GM13977 (cell line): ENCODE results near the gene WDFY4.

Experiments used
- DNase-seq: peaks from one replicate; pipeline ENCODE4 v3.0.0; 2012; ENCODE audit warnings: low spot score
- in situ Hi-C: fragments of 300-500 bp; cut with MboI; formaldehyde crosslinking; loops from one replicate; pipeline ENCODE4 v1.12.0; 2022; ENCODE audit warnings: low sequenced_read_pairs, low pct_unique_long_range_greater_than_20kb, mixed read lengths, inconsistent platforms; ENCODE audit not compliant: unreplicated experiment
- TF ChIP-seq, protein P1 (sequence below): IDR thresholded peaks from 2 replicates; pipeline ENCODE4 v1.5.1; 2012; ENCODE audit warnings: mild to moderate bottlenecking, control low read depth; ENCODE audit not compliant: insufficient read depth; ENCODE audit errors: extremely low read depth, missing control alignments

The WDFY4 gene

DNA sequence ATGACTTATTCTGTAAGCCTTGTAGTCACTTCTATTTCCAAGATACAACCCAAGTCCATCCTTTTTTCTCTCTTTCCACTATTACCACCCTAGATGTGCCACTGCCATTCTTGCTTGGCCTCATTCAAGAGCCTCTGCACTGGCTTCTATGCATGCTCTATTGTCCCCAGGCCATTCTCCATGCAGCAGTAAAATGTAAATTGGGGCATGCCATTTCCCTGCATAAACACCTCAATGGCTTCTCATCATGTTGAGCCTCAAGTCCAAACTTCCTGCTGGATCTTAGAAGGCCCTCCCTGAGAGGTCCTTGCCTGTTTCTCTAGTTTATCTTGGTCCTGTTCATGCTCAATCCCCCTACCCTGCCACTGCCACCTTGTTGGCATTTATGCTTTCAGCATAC, 23.2 kb upstream of the WDFY4 start:
- DNase-seq, result no peak
- TF ChIP-seq, protein P1, sequence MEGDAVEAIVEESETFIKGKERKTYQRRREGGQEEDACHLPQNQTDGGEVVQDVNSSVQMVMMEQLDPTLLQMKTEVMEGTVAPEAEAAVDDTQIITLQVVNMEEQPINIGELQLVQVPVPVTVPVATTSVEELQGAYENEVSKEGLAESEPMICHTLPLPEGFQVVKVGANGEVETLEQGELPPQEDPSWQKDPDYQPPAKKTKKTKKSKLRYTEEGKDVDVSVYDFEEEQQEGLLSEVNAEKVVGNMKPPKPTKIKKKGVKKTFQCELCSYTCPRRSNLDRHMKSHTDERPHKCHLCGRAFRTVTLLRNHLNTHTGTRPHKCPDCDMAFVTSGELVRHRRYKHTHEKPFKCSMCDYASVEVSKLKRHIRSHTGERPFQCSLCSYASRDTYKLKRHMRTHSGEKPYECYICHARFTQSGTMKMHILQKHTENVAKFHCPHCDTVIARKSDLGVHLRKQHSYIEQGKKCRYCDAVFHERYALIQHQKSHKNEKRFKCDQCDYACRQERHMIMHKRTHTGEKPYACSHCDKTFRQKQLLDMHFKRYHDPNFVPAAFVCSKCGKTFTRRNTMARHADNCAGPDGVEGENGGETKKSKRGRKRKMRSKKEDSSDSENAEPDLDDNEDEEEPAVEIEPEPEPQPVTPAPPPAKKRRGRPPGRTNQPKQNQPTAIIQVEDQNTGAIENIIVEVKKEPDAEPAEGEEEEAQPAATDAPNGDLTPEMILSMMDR, result no peak
- in situ Hi-C loops, result loop anchor here (25.0 kb wide), 1 partner anchor 526 kb away; the partner anchor contains the start of gene TMEM273

DNA sequence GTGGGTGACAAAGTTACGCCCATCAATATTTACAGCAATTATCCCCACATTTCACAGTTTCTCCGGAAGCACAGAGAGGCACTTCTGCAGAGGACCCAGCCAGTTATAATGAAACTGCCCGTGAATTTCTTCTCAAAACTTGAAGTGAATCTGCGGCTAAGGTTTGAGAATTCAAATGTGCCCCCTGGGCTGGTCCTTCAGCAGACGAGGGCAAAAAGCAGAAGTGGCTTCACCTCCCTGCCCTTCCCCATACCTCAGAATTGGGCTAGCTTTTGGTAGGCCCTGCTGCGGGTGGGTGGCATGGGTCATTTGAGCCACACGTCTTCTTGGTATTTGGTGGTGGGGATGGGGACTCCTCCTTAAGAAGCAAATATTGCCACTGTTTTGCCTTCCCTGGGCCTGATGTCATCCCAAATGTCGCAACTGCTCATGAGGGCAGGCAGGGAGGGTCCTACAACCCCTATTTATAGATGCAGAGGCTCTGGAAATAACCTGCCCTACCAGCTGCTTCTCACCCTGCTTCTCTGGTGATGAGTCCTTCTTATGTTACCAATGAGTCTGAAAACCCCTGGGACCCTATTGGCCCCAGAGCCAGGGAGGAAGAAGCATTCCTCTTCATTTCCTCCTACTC, 16.6 kb upstream of the WDFY4 start:
- TF ChIP-seq, protein P1, result no peak
- in situ Hi-C loops, result loop anchor here (25.0 kb wide), 1 partner anchor 519 kb away; the partner anchor contains the start of gene TMEM273
- DNase-seq, result peak; percentile 48

DNA sequence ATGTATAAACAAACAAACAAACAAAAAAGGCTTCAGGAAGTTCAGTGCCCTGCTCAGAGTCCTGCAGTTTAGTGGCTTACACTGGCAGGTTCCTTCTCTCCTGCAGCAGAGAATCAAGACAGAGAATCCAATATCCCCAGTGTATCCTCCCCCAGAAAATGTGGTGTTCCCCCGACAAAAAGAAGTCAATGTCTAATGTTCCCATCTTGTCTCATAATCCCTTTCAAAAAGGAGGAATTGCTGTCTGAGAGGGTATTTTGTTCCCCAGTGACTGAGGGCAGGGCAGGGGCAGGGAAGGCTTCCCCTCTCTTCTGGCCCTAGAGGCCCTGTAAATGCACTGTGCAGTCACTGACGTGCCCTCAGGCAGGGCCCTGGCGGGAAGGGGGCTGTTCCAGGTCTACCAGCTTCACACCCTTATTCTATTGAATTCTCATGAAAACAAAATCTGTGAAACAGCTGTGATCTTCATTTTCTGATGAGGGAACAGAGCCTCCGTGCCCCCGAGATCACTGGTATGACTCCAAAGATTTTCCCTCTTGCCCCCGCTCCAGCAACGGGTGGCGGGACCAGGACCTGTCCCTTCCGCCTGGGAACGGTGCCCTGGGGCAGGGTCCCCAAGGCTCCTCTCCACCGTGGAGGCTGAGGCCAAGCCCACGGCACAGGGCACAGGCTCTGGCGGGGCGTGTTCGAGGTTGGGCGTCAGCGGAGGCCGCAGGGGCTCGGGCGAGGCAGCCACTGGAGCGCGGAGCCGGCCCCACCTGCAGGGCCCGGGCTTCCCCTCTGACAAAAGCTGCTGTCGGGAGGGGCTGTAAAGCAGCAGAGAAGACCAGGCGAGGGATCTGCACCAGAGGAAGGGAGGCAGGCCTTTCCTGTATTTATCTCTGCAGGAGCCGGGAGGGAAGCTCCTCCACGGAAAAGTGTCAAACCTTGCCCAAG, 13.4 kb upstream of the WDFY4 start:
- in situ Hi-C loops, result loop anchor here (25.0 kb wide), 1 partner anchor 516 kb away; the partner anchor contains the start of gene TMEM273
- peak; percentile 80 for DNase-seq
- TF ChIP-seq, protein P1, result no peak

DNA sequence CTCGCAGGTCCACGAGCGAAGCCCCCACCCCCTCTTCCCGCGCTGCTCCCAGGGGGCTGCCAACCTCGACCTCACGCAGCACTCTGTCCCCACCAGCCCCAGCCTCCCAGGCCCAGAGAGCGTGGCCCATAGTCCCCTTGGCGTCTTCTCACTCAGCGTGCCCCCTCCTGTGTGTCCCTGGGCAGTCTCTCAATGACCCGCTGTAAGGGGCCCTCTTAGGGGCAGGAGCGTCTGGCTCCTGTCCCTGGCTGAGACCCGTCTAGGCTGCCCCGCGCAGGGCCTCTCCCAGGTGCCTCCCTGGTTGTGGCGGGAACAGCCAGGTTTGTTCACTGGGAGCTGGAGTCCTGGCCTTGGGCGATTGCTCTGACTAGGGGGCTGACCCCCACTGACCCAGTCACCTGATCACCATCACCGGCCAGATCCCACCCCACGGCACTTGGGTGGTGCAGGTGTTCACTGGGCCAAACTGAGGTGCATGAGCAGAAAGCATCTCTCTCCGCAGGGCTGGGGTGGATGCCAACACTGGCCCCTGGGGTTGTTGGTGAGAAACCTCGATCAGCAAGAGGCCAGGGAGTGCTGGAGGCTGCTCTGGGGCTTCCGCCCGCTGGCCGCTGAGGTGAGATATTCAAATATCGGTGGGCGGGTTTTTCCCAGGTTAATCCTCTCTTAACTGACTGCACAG, 12.6 kb upstream of the WDFY4 start:
- TF ChIP-seq, protein P1, result no peak
- in situ Hi-C loops, result loop anchor here (25.0 kb wide), 1 partner anchor 515 kb away; the partner anchor contains the start of gene TMEM273
- DNase-seq, result peak; percentile 53

DNA sequence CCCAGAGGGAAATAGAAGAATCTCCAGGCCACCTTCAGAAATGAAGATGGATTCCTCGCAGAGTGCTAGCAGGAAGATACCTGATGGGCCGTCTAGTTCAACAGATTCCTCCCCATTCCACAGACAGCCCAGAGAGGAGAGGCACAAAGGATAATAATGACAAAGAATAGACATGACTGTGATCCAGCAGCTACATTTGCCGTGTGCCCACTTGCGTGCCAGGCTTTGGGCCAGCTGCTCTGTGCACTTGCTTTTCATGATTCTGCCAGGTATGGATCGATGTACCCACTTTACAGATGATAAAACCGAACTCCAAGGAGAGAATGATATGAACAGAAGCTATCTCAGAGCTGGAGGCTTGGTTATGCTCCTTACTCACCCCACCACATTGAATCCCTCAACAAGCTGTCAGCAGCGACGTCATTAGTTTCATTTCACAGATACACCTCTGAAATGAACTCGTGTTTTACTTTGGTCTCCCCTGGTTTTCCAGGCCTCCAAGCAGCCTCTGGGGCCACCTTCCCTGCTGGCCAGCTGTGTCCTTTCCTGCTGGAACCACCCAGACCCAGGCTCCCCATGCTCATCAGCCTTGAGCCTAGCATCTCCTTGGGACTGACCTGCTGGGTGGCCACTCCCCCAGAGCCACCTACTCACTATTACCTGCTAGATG, 11.9 kb upstream of the WDFY4 start:
- in situ Hi-C loops, result loop anchor here (25.0 kb wide), 1 partner anchor 515 kb away; the partner anchor contains the start of gene TMEM273
- TF ChIP-seq, protein P1, result no peak
- no peak for DNase-seq

DNA sequence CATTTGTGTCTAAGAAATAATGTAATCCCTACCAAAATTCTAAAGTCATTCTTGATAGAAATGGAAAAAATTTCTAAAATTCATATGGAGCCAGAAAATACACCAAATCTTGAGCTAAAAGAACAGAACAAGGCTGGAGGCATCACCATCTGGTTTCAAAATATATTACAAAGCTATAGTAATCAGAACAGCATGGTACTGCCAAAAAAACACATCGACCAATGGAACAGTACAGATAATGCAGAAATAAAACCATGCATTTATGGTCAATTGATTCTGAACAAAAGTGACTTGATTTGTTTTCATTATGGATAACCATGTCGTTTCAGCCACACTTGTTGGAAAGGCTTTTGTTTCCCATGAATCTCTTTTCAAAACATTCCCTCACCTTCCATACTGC, 7.0 kb upstream of the WDFY4 start:
- TF ChIP-seq, protein P1, result no peak
- in situ Hi-C loops, result no loop called here
- DNase-seq, result no peak
